ENCODE results near the gene PDXDC1.
A peak's percentile ranks its signal among the peaks of the same experiment; 100 is the strongest.
"Not testable (repeated sequence)": the region's sequence is repeated elsewhere in the genome, so short reads cannot be mapped to it uniquely, and the experiment has no call there.

PDXDC1 gene

DNA sequence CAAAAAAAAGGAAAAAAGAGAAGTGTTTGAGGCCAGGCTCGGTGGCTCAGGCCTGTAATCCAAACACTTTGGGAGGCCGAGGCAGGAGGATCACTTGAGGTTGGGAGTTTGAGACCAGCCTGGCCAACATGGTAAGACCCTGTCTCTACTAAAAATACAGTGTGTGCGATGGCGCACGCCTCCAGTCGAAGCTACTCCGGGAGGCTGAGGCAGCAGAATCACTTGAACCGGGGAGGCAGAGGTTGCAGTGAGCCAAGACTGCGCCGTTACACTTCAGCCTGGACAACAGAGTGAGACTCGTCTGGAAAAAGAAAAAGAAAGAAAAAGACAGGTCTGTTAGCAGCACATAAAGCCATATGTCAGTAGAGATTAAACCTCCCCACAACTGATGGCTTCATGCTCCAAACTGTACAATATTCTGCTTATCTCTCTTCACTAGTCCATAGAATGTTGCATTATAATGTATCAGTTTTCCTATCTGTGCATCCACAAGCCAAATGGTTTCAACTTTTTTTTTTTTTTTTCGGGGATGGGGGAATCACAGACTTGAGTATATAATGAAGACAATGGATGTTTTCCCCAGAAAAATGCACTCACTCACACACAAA, 3.1 kb upstream of the PDXDC1 start:
- not testable (repeated sequence) for DNase-seq (ENCODE audit: low spot score)

DNA sequence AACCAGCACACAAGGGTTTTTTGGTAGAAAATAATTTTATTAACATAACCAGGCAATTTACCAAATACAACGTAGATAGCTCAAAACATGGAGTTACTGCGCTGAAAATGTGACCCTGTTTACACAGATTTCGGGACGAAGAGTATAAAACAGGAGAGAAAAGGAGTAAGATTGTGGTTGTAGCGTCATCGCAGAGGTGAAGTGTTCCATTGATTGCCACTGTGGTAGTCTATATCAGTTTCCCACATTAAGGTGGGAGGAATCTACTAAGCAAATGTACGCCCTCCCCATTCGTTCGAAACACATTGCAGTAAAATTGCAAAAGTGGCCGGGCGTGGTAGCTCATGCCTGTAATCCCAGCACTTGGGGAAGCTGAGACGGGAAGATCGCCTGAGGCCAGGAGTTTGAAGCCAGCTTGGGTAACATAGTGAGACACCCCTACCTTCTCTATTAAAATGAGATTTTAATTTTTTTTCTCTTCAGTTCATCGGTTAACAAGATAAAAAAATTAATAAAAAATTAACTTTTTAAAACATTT, 972 bp upstream of the PDXDC1 start:
- DNase-seq (ENCODE audit: low spot score) = not testable (repeated sequence)

DNA sequence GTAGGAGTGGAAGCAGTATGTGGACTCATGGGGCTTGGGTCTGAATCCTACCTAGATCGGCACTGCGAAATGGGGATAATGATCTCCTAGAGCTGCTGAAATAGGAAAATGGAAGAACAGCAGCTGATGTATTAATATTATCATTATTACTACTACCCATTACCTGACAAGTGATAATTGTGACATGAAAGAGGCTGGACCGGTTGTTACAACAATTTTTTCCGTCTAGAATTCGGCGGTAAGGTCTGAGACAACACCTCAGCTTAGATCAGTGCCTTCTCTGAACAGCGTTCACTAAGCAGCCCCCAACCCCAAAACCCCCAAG, 533 bp upstream of the PDXDC1 start:
- DNase-seq (ENCODE audit: low spot score) = not testable (repeated sequence)

GRCh38 chr16:14975418-14976194, 780 bp downstream of the PDXDC1 start:
- peak; percentile 7 for DNase-seq (ENCODE audit: low spot score)

GRCh38 chr16:14976971-14977736, 2.3 kb downstream of the PDXDC1 start:
- not testable (repeated sequence) for DNase-seq (ENCODE audit: low spot score)

GRCh38 chr16:14978281-14978680, 3.5 kb downstream of the PDXDC1 start:
- not testable (repeated sequence) for DNase-seq (ENCODE audit: low spot score)

GRCh38 chr16:14978908-14979307, 4.1 kb downstream of the PDXDC1 start:
- not testable (repeated sequence) for DNase-seq (ENCODE audit: low spot score)

GRCh38 chr16:14981234-14981633, 6.4 kb downstream of the PDXDC1 start:
- not testable (repeated sequence) for DNase-seq (ENCODE audit: low spot score)

GRCh38 chr16:14982521-14982920, 7.7 kb downstream of the PDXDC1 start:
- not testable (repeated sequence) for DNase-seq (ENCODE audit: low spot score)

DNA sequence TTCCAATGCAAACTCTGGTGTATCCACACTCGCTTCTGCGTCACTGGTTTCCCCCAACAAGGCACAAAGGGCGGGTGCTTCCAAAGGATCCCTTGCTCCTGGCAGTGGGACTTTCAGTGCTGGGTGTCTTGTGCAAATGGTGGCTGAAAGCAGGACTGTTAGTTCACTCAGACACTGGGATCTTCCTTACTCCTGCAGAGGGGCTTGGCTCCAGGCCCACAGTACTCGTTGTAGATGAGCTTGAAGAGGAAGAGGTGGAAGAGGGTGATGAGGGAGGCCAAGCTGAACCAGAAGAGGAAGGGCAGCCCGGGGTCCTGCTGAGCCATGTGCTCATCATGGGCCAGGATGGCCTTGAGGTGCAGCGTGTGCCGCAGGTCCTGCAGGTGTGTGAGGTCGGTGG, 13.3 kb downstream of the PDXDC1 start:
- not testable (repeated sequence) for DNase-seq (ENCODE audit: low spot score)

GRCh38 chr16:14988661-14989191, 13.9 kb downstream of the PDXDC1 start:
- DNase-seq (ENCODE audit: low spot score) = not testable (repeated sequence)

DNA sequence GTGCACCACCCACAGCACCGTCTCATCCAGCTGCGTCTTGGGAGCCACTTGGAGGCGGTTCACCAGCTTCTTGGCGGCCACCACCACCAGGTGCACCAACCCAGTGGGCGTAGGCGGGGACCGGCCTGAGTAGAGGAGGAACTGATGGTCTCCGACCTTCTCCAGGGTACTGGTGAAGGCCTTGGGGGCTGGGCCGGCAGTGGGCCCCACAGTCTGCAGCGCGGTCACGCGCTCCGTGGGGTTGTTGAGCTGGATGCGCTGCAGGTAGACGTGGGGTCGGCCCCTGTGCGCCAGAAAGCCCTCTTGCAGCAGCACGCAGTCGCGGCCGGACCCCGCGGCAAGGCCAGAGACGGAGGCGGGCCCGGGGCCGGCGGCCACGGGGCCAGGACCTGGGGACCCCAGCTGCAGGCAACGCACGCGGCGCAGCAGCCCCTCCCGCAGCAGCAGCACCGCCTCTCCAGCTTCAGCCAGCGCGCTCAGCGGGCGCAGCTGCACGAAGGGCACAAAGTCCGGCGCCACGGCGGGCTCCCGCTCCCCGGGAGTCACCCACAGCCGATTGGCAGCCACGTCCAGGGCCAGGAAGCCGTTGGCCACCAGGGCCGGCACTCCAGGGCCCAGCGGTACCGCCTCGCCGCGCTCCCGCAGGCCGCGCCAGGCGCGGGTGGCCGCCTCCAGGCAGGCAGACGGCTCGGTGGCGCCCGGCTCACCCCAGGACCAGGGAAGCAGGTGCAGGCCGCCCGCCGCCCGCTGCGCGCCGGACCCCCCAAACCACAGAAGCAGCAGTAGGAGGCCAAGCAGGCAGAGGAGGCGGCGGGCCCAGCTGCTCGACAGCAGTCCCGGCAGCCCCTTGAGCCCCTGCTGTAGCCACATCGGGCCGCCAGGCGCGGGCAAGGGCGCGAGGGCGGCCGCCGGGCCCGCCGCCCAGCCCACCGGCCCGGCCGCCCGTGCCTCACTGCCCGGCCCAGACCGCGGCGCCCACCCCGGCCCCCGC, 14.8 kb downstream of the PDXDC1 start:
- DNase-seq (ENCODE audit: low spot score) = peak; percentile 45

GRCh38 chr16:14993277-14994151, 18.7 kb downstream of the PDXDC1 start:
- DNase-seq (ENCODE audit: low spot score) = not testable (repeated sequence)

- DNase-seq (ENCODE audit: low spot score) = not testable (repeated sequence)
Measured at GRCh38 chr16:14996702-14997101, 21.9 kb downstream of the PDXDC1 start.

DNA sequence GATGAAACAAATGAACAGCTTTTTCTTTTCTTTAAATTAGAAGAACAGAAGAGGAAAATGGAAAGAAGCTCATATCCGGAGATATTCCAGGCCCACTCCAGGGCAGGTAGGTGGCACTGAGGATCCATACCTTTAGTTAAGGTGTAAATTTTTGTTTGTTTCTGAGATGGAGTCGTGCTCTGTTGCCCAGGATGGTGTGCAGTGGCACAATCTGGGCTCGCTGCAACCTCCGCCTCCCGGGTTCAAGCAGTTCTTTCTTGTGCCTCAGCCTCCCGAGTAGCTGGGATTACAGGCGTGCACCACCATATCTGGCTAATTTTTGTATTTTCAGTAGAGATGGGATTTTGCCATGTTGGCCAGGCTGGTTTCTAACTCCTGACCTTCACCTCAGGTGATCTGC, 23.5 kb downstream of the PDXDC1 start:
- DNase-seq (ENCODE audit: low spot score) = not testable (repeated sequence)

GRCh38 chr16:14999845-15000244, 25.0 kb downstream of the PDXDC1 start:
- not testable (repeated sequence) for DNase-seq (ENCODE audit: low spot score)

DNA sequence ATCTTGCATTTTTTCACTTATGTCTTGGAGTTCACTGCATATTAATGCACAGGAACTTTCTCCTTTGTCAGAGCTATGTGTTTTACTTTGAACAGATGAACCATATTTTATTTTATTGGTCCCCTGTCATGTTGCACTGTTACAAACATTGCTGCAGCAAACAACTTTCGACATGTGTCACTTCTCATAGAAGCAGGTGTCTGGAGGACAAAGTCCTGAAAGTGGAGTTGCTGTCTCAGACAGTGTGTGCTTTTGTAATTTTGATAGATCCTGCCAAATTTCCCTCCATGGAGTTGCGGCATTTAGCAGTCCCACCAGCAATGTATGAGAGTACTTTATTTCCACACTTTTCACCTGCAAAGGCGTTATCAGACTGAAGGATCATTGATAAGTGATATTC, 27.6 kb downstream of the PDXDC1 start:
- DNase-seq (ENCODE audit: low spot score) = not testable (repeated sequence)

GRCh38 chr16:15005357-15006132, 30.7 kb downstream of the PDXDC1 start:
- not testable (repeated sequence) for DNase-seq (ENCODE audit: low spot score)

- DNase-seq (ENCODE audit: low spot score) = not testable (repeated sequence)
Measured at GRCh38 chr16:15008647-15009046, 33.8 kb downstream of the PDXDC1 start.
